ENCODE results near the gene KCNH1. TPM values are rescaled to one million over a fixed set of nuclear protein-coding genes. Genes with fewer than 3 reads are reported as not detected.

KCNH1 gene
- total RNA-seq, 1 experiment from 2014 or later, result not detected

DNA sequence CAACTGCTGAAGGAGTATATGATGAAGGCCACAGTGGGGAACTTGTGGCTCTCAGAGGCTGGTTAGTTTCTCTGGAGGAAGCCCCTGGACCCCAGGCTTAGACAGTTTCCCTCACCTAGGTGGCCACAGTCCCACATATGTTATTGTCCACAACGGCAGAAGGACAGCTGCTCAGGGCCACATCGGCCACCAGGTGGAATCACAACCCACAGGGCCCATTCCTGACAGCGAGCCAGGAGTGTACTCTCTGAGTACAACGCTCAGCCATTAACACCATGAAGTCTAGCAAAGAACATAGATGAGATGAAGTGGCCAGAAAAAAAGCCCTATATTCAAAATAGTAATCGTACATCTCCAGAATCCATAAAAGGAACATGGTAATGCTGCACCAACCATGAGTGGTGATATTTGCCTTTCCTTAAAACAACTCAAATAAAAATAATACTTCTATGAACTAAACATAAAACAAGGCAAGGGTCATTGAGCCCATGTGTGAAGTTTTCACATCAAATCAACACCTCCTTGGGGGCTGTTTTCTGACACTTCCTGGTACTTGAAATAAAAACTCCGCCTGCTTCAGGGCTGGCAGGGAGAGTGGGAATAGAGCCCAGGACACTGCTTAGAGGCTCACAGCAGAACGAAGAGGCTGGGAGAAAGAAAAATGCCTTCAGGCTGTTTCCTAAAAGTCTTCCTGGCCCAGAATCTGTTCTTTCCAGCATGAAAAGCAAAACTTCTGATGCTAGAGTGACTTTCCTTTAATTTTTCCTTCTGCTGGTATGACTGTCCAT lies 421.9 kb downstream of the KCNH1 start (continued):
- no peak for TF ChIP-seq ZBTB33 (IDR thresholded peaks at IDR 0.05; ENCODE audit: extremely low read depth, insufficient replicate concordance, low read length)

DNA sequence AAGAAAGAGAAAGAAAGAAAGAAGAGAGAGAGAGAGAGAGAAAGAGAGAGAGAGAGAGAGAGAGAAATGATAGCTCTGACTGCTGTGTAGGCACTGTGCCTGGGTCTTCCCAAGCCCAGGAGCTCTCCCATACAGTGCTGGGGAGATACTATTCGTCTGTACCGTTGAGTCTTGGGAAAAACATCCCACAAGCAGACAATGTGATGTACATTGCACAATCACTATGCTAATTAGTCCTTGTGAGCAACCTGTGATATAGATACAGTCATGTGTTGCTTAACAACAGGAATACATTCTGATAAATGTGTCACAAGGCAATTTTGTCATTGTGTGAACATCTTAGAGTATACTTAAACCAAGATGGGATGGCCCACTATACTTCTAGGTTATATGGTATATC lies 424.2 kb downstream of the KCNH1 start:
- POLR2A ChIA-PET, result no interaction called here
- Histone ChIP-seq H3K4me1 (ENCODE audit: control insufficient read depth in 1 of 2, insufficient read depth in 2 of 2, low read length in 2 of 2) (no peaks in the 10 kb centered on the region), H3K27ac (ENCODE audit: low read depth, low read length) (no peak overlapping the region), H2AFZ (ENCODE audit: low read depth, low read length, poor library complexity, severe bottlenecking) (no peak overlapping the region), H4K20me1 (ENCODE audit: insufficient read depth) (no peaks in the 10 kb centered on the region), H3K36me3 (ENCODE audit: control insufficient read depth in 1 of 2, insufficient read depth in 2 of 2, low read length in 2 of 2) (no peaks in the 10 kb centered on the region), H3K27me3 (ENCODE audit: insufficient read depth, low read length) (peaks cover 35% of the 10 kb centered on the region), H3K79me2 (ENCODE audit: insufficient read depth, low read length) (no peaks in the 10 kb centered on the region), H3K9me2 (ENCODE audit: insufficient read depth) (no peaks in the 10 kb centered on the region), H3K4me3 (replicated peaks in 1 of 2; ENCODE audit: low read depth in 1 of 2, low read length in 2 of 2) (no peak overlapping the region), H3K4me2 (ENCODE audit: low read length) (no peak overlapping the region), H3K9me3 (ENCODE audit: control insufficient read depth in 1 of 2, insufficient read depth in 1 of 2, low read depth in 1 of 2, low read length in 2 of 2) (no peaks in the 10 kb centered on the region), H3K9ac (ENCODE audit: low read length) (no peak overlapping the region)
- no TSS peak for BruUV-seq (replicated peaks)
- intact Hi-C loops (cut with micrococcal nuclease), result no loop called here
- no peak for TF ChIP-seq EZH2 (IDR thresholded peaks at IDR 0.05)
- TF ChIP-seq ZBTB33 (IDR thresholded peaks at IDR 0.05; ENCODE audit: extremely low read depth, insufficient replicate concordance, low read length), result no peak
- TF ChIP-seq ELF1 (IDR thresholded peaks at IDR 0.05; ENCODE audit: borderline replicate concordance, low read depth), result no peak
- no peak for TF ChIP-seq SRF (IDR thresholded peaks at IDR 0.05; ENCODE audit: low read depth)
- TF ChIP-seq EGR1 (IDR thresholded peaks at IDR 0.05; ENCODE audit: low read depth), result no peak
- TF ChIP-seq ZFX (IDR thresholded peaks at IDR 0.05), result no peak
- TF ChIP-seq CEBPB (IDR thresholded peaks at IDR 0.05; ENCODE audit: low read depth), result no peak
- TF ChIP-seq JUND (IDR thresholded peaks at IDR 0.05), result no peak
- no peak for TF ChIP-seq CTCF (IDR thresholded peaks at IDR 0.05 in 2 of 3, conservative IDR thresholded peaks at IDR 0.05 in 1 of 3; ENCODE audit: borderline replicate concordance in 1 of 3, insufficient read depth in 1 of 3, low read depth in 2 of 3, low read length in 2 of 3)
- TF ChIP-seq, protein P1, sequence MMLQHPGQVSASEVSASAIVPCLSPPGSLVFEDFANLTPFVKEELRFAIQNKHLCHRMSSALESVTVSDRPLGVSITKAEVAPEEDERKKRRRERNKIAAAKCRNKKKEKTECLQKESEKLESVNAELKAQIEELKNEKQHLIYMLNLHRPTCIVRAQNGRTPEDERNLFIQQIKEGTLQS (IDR thresholded peaks at IDR 0.05), result no peak
- no peak for TF ChIP-seq POLR2A (IDR thresholded peaks at IDR 0.05; ENCODE audit: borderline replicate concordance, extremely low read depth, insufficient read depth, insufficient read length)
- TF ChIP-seq FOSL1 (IDR thresholded peaks at IDR 0.05; ENCODE audit: low read depth), result no peak
- no peak for TF ChIP-seq CBX3 (IDR thresholded peaks at IDR 0.05; ENCODE audit: low read depth)
- TF ChIP-seq SP1 (IDR thresholded peaks at IDR 0.05; ENCODE audit: low read depth), result no peak
- CTCF ChIA-PET, result interaction anchor here (1.0 kb wide), 1 partner anchor 424 kb away, joined by 3 read pairs; the partner anchor contains the start of gene KCNH1
- ATAC-seq (no peak), DNase-seq (ENCODE audit: low read depth, low spot score) (no peak)
- RAD21 ChIA-PET (ENCODE audit: low non-redundant PET in 1 of 2, low total read pairs in 2 of 2, uncharacterized antibody in 2 of 2, unreplicated experiment in 2 of 2), result no interaction called here

All from HCT116 (cell line).